Neural cell (in vitro differentiated cells): ENCODE results near the gene PLG. TPM values are rescaled to one million over a fixed set of nuclear protein-coding genes. Genes with fewer than 3 reads are reported as not detected.

Source experiments
- H2AFZ ChIP-seq: fragments of 200-600, 300-800 bp; sonication (generic), shearing (Covaris generic); 2 replicates; pipeline ENCODE4 v1.6.0; 2014; ENCODE audit warnings: low read depth, mild to moderate bottlenecking, antibody characterized with exemption, low read length, moderate library complexity
- H3F3A ChIP-seq: fragments of 200-600 bp; shearing (Covaris generic); 2 replicates; pipeline ENCODE4 v1.6.1; 2016; ENCODE audit warnings: mild to moderate bottlenecking, moderate library complexity, mixed read lengths, antibody characterized with exemption, low read length; ENCODE audit not compliant: insufficient read depth, poor library complexity, severe bottlenecking
- H3K27ac ChIP-seq: fragments of 200-600, 300-800 bp; sonication (generic), shearing (Covaris generic); 2 replicates; pipeline ENCODE4 v1.5.1; 2014; ENCODE audit warnings: mild to moderate bottlenecking, low read length, moderate library complexity
- H3K27me3 ChIP-seq: fragments of 300-800, 200-600 bp; sonication (generic), shearing (Covaris generic); 2 replicates; pipeline ENCODE4 v1.6.0; 2014; ENCODE audit warnings: mild to moderate bottlenecking, low read depth, low read length, moderate library complexity; ENCODE audit not compliant: insufficient read depth
- H3K36me3 ChIP-seq: fragments of 300-800, 200-600 bp; sonication (generic), shearing (Covaris generic); 2 replicates; pipeline ENCODE4 v1.5.1; 2014; ENCODE audit warnings: mild to moderate bottlenecking, antibody characterized with exemption, low read length, moderate library complexity; ENCODE audit not compliant: insufficient read depth
- H3K4me2 ChIP-seq: fragments of 300-800, 200-600 bp; sonication (generic), shearing (Covaris generic); 2 replicates; pipeline ENCODE4 v1.6.0; 2014; ENCODE audit warnings: mild to moderate bottlenecking, low read length
- H3K4me3 ChIP-seq: fragments of 300-800, 200-600 bp; sonication (generic), shearing (Covaris generic); 2 replicates; pipeline ENCODE4 v1.5.1; 2014; ENCODE audit warnings: mild to moderate bottlenecking, low read length, moderate library complexity
- H3K79me2 ChIP-seq: fragments of 200-600 bp; shearing (Covaris generic); replicated peaks from 2 replicates; pipeline ENCODE4 v1.6.0; 2014; ENCODE audit warnings: mild to moderate bottlenecking, low read length, moderate library complexity; ENCODE audit not compliant: insufficient read depth
- H3K9ac ChIP-seq: fragments of 300-800, 200-600 bp; sonication (generic), shearing (Covaris generic); 2 replicates; pipeline ENCODE4 v1.6.1; 2016; ENCODE audit warnings: mild to moderate bottlenecking, low read length, mixed read lengths
- H3K9me2 ChIP-seq: fragments of 200-600 bp; shearing (Covaris generic); 2 replicates; pipeline ENCODE4 v1.6.1; 2016; ENCODE audit warnings: mild to moderate bottlenecking, low read length, mixed read lengths; ENCODE audit not compliant: insufficient read depth
- H3K9me3 ChIP-seq: fragments of 200-600, 300-800 bp; sonication (generic), shearing (Covaris generic); 2 replicates; pipeline ENCODE4 v1.6.1; 2016; ENCODE audit warnings: mild to moderate bottlenecking, mixed run types, low read length, moderate library complexity, mixed read lengths
- H4K20me1 ChIP-seq: fragments of 200-600 bp; shearing (Covaris generic); 2 replicates; pipeline ENCODE4 v1.6.1; 2016; ENCODE audit warnings: mild to moderate bottlenecking, mixed run types; ENCODE audit not compliant: insufficient read depth
- CTCF ChIP-seq: fragments of 450-650 bp; IDR thresholded peaks from 2 replicates; pipeline ENCODE4 v1.5.1; 2014; ENCODE audit warnings: antibody characterized with exemption, mild to moderate bottlenecking, moderate library complexity; ENCODE audit not compliant: poor library complexity, severe bottlenecking
- EP300 ChIP-seq: fragments of 450-650 bp; conservative IDR thresholded peaks from 2 replicates; pipeline ENCODE4 v1.6.1; 2014; ENCODE audit warnings: antibody characterized with exemption, mild to moderate bottlenecking, moderate library complexity; ENCODE audit not compliant: poor library complexity, severe bottlenecking
- EZH2 ChIP-seq: fragments of 200-600, 300-800 bp; shearing (Covaris generic), sonication (generic); IDR thresholded peaks from 2 replicates; pipeline ENCODE4 v1.6.1; 2014; ENCODE audit warnings: antibody characterized with exemption, low read length, borderline replicate concordance, mild to moderate bottlenecking; ENCODE audit not compliant: insufficient read depth, poor library complexity, severe bottlenecking
- MXI1 ChIP-seq: fragments of 450-650 bp; conservative IDR thresholded peaks from 2 replicates; pipeline ENCODE4 v1.6.1; 2014; ENCODE audit warnings: antibody characterized with exemption, mild to moderate bottlenecking; ENCODE audit not compliant: poor library complexity, severe bottlenecking
- POLR2AphosphoS5 ChIP-seq: IDR thresholded peaks from 2 replicates; pipeline ENCODE4 v1.6.1; 2012
- RAD21 ChIP-seq: fragments of 450-650 bp; conservative IDR thresholded peaks from 2 replicates; pipeline ENCODE4 v1.6.1; 2014; ENCODE audit warnings: antibody characterized with exemption, mild to moderate bottlenecking, moderate library complexity
- REST ChIP-seq: IDR thresholded peaks from 2 replicates; pipeline ENCODE4 v1.6.1; 2012; ENCODE audit warnings: borderline replicate concordance
- SMC3 ChIP-seq: fragments of 450-650 bp; conservative IDR thresholded peaks from 2 replicates; pipeline ENCODE4 v1.6.1; 2014; ENCODE audit warnings: antibody characterized with exemption, mild to moderate bottlenecking, moderate library complexity; ENCODE audit not compliant: poor library complexity
- TAF1 ChIP-seq: IDR thresholded peaks from 2 replicates; pipeline ENCODE4 v1.6.1; 2012; ENCODE audit warnings: low read depth
- polyA plus RNA-seq: library from polyadenylated mRNA; depleted of rRNA; stranded (reverse); fragments of >200 nt; gene quantifications from 2 replicates; pipeline ENCODE4 v1.2.3, GENCODE V29; 2014

Gene PLG
- polyA plus RNA-seq, 1 donor from 2014 or later = not detected

- Histone ChIP-seq H3K9me2 (no peaks in the 10 kb centered on the region), H3K9ac (no peak overlapping the region)
These were observed 23.8 kb upstream of the PLG start for GRCh38 chr6:160678230-160678629.

GRCh38 chr6:160678744-160679401 lies 23.2 kb upstream of the PLG start:
- H3K27me3 ChIP-seq = no peaks in the 10 kb centered on the region
- H4K20me1 ChIP-seq = no peaks in the 10 kb centered on the region
- no peak overlapping the region for H3K4me3 ChIP-seq
- H3K27ac ChIP-seq = no peak overlapping the region
- H3K79me2 ChIP-seq = no peaks in the 10 kb centered on the region
- TF ChIP-seq EP300 (no peak), CTCF (no peak), EZH2 (no peak), MXI1 (no peak), POLR2AphosphoS5 (no peak), SMC3 (no peak), RAD21 (no peak), TAF1 (no peak)
- no peaks in the 10 kb centered on the region for H3K9me2 ChIP-seq
- H3K36me3 ChIP-seq = no peaks in the 10 kb centered on the region
- no peak overlapping the region for H3K9ac ChIP-seq
- H3F3A ChIP-seq = no peaks in the 10 kb centered on the region
- no peaks in the 10 kb centered on the region for H3K9me3 ChIP-seq
- H3K4me2 ChIP-seq = no peak overlapping the region
- no peak overlapping the region for H2AFZ ChIP-seq

More at GRCh38 chr6:160678230-160678629, 23.8 kb upstream of the PLG start:
- Histone ChIP-seq H3K4me3 (no peak overlapping the region), H4K20me1 (no peaks in the 10 kb centered on the region), H3K27ac (no peak overlapping the region), H2AFZ (no peak overlapping the region), H3F3A (no peaks in the 10 kb centered on the region), H3K4me2 (no peak overlapping the region), H3K79me2 (no peaks in the 10 kb centered on the region), H3K27me3 (no peaks in the 10 kb centered on the region), H3K36me3 (no peaks in the 10 kb centered on the region), H3K9me3 (no peaks in the 10 kb centered on the region)
- TF ChIP-seq REST (no peak), SMC3 (no peak), TAF1 (no peak), EZH2 (no peak), EP300 (no peak), POLR2AphosphoS5 (no peak), MXI1 (no peak), CTCF (no peak), RAD21 (no peak)
